Measurements from ENCODE around the gene MRPL33. TPM values are rescaled to one million over a fixed set of nuclear protein-coding genes. Genes with fewer than 3 reads are reported as not detected.

The MRPL33 gene
- total and polyA plus RNA-seq, 2 experiments from 2014 or later = 80.5 to 310 TPM

DNA sequence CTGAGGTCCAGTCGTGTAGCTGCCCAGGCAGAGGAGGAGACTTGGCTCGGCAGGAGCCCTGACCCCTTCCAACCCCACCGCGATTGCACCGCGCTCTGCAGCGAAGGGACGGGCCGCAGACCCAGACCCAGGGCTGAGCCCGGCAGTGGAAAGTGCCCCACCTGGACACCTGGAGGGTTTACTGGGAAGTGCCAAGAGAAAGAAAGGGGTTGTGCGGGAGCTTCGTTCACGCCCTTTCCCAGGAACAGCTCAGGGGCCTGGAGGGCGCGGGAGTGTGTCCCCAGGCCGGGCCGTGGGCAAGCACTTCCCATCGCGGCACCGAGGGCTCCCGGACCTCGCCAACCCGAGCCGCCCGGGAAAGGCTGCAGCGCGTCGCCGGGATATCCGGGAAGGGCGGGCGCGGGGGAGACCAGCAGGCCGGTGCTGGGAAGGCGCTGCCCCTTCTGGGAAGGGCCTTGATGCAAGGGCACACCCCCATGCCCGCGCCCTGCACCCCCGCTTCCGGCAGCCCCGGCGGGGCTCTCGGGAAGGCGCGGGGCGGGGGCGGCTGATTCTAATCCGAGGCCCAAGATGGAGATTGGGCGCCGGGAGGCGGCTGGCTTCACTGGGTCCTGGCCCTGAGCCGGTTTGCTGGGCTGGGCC lies 36.1 kb upstream of the MRPL33 start:
- peaks cover 19% of the 10 kb centered on the region for H3K4me1 Mint-ChIP-seq
- peaks cover 9% of the 10 kb centered on the region for H3K27me3 Mint-ChIP-seq (ENCODE audit: insufficient read depth, low read depth, poor library complexity)
- TF ChIP-seq, protein P1, sequence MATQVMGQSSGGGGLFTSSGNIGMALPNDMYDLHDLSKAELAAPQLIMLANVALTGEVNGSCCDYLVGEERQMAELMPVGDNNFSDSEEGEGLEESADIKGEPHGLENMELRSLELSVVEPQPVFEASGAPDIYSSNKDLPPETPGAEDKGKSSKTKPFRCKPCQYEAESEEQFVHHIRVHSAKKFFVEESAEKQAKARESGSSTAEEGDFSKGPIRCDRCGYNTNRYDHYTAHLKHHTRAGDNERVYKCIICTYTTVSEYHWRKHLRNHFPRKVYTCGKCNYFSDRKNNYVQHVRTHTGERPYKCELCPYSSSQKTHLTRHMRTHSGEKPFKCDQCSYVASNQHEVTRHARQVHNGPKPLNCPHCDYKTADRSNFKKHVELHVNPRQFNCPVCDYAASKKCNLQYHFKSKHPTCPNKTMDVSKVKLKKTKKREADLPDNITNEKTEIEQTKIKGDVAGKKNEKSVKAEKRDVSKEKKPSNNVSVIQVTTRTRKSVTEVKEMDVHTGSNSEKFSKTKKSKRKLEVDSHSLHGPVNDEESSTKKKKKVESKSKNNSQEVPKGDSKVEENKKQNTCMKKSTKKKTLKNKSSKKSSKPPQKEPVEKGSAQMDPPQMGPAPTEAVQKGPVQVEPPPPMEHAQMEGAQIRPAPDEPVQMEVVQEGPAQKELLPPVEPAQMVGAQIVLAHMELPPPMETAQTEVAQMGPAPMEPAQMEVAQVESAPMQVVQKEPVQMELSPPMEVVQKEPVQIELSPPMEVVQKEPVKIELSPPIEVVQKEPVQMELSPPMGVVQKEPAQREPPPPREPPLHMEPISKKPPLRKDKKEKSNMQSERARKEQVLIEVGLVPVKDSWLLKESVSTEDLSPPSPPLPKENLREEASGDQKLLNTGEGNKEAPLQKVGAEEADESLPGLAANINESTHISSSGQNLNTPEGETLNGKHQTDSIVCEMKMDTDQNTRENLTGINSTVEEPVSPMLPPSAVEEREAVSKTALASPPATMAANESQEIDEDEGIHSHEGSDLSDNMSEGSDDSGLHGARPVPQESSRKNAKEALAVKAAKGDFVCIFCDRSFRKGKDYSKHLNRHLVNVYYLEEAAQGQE (IDR thresholded peaks at IDR 0.05; ENCODE audit: unreplicated experiment) = no peak
- TF ChIP-seq ZNF114 (CRISPR knock-in tag; IDR thresholded peaks at IDR 0.05) (no peak), EZH2 (IDR thresholded peaks at IDR 0.05; ENCODE audit: low read depth, unreplicated experiment) (no peak), EZH2phosphoT487 (IDR thresholded peaks at IDR 0.05; ENCODE audit: unreplicated experiment) (no peak), ZNF331 (CRISPR knock-in tag; IDR thresholded peaks at IDR 0.05; ENCODE audit: low read depth) (no peak), JUNB (IDR thresholded peaks at IDR 0.05; ENCODE audit: unreplicated experiment) (no peak), CREB1 (CRISPR knock-in tag; IDR thresholded peaks at IDR 0.05; ENCODE audit: low read depth) (0 out of 2 replicates have a peak, but pooled peaks have one; percentile 18), STAT1 (IDR thresholded peaks at IDR 0.05; ENCODE audit: unreplicated experiment) (no peak), POLR2AphosphoS5 (IDR thresholded peaks at IDR 0.05; ENCODE audit: low read depth) (peak; percentile 76), NANOG (IDR thresholded peaks at IDR 0.05; ENCODE audit: borderline replicate concordance) (no peak)
- TF ChIP-seq, protein P2, sequence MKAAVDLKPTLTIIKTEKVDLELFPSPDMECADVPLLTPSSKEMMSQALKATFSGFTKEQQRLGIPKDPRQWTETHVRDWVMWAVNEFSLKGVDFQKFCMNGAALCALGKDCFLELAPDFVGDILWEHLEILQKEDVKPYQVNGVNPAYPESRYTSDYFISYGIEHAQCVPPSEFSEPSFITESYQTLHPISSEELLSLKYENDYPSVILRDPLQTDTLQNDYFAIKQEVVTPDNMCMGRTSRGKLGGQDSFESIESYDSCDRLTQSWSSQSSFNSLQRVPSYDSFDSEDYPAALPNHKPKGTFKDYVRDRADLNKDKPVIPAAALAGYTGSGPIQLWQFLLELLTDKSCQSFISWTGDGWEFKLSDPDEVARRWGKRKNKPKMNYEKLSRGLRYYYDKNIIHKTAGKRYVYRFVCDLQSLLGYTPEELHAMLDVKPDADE (IDR thresholded peaks at IDR 0.05) = 0 out of 2 replicates have a peak, but pooled peaks have one; percentile 33
- TF ChIP-seq, protein P3, sequence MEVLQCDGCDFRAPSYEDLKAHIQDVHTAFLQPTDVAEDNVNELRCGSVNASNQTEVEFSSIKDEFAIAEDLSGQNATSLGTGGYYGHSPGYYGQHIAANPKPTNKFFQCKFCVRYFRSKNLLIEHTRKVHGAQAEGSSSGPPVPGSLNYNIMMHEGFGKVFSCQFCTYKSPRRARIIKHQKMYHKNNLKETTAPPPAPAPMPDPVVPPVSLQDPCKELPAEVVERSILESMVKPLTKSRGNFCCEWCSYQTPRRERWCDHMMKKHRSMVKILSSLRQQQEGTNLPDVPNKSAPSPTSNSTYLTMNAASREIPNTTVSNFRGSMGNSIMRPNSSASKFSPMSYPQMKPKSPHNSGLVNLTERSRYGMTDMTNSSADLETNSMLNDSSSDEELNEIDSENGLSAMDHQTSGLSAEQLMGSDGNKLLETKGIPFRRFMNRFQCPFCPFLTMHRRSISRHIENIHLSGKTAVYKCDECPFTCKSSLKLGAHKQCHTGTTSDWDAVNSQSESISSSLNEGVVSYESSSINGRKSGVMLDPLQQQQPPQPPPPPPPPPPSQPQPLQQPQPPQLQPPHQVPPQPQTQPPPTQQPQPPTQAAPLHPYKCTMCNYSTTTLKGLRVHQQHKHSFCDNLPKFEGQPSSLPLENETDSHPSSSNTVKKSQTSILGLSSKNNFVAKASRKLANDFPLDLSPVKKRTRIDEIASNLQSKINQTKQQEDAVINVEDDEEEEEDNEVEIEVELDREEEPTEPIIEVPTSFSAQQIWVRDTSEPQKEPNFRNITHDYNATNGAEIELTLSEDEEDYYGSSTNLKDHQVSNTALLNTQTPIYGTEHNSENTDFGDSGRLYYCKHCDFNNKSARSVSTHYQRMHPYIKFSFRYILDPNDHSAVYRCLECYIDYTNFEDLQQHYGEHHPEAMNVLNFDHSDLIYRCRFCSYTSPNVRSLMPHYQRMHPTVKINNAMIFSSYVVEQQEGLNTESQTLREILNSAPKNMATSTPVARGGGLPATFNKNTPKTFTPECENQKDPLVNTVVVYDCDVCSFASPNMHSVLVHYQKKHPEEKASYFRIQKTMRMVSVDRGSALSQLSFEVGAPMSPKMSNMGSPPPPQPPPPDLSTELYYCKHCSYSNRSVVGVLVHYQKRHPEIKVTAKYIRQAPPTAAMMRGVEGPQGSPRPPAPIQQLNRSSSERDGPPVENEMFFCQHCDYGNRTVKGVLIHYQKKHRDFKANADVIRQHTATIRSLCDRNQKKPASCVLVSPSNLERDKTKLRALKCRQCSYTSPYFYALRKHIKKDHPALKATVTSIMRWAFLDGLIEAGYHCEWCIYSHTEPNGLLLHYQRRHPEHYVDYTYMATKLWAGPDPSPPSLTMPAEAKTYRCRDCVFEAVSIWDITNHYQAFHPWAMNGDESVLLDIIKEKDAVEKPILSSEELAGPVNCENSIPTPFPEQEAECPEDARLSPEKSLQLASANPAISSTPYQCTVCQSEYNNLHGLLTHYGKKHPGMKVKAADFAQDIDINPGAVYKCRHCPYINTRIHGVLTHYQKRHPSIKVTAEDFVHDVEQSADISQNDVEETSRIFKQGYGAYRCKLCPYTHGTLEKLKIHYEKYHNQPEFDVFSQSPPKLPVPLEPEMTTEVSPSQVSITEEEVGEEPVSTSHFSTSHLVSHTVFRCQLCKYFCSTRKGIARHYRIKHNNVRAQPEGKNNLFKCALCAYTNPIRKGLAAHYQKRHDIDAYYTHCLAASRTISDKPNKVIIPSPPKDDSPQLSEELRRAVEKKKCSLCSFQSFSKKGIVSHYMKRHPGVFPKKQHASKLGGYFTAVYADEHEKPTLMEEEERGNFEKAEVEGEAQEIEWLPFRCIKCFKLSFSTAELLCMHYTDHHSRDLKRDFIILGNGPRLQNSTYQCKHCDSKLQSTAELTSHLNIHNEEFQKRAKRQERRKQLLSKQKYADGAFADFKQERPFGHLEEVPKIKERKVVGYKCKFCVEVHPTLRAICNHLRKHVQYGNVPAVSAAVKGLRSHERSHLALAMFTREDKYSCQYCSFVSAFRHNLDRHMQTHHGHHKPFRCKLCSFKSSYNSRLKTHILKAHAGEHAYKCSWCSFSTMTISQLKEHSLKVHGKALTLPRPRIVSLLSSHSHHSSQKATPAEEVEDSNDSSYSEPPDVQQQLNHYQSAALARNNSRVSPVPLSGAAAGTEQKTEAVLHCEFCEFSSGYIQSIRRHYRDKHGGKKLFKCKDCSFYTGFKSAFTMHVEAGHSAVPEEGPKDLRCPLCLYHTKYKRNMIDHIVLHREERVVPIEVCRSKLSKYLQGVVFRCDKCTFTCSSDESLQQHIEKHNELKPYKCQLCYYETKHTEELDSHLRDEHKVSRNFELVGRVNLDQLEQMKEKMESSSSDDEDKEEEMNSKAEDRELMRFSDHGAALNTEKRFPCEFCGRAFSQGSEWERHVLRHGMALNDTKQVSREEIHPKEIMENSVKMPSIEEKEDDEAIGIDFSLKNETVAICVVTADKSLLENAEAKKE (CRISPR knock-in tag; IDR thresholded peaks at IDR 0.05) = no peak
- TF ChIP-seq, protein P4, sequence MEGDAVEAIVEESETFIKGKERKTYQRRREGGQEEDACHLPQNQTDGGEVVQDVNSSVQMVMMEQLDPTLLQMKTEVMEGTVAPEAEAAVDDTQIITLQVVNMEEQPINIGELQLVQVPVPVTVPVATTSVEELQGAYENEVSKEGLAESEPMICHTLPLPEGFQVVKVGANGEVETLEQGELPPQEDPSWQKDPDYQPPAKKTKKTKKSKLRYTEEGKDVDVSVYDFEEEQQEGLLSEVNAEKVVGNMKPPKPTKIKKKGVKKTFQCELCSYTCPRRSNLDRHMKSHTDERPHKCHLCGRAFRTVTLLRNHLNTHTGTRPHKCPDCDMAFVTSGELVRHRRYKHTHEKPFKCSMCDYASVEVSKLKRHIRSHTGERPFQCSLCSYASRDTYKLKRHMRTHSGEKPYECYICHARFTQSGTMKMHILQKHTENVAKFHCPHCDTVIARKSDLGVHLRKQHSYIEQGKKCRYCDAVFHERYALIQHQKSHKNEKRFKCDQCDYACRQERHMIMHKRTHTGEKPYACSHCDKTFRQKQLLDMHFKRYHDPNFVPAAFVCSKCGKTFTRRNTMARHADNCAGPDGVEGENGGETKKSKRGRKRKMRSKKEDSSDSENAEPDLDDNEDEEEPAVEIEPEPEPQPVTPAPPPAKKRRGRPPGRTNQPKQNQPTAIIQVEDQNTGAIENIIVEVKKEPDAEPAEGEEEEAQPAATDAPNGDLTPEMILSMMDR (conservative IDR thresholded peaks at IDR 0.05; ENCODE audit: low read depth in 2 of 2) = 0 out of 4 replicates have a peak, but pooled peaks of 1 of the 2 experiments have one; percentile 12
- Histone ChIP-seq H3F3A (replicated peaks; ENCODE audit: low read depth) (0 out of 2 replicates have a peak, but pooled peaks cover 11% of the 10 kb centered on the region), H3K27ac (ENCODE audit: low read depth) (peak overlapping the region; percentile 84), H3K79me2 (replicated peaks; ENCODE audit: insufficient read depth) (no peaks in the 10 kb centered on the region), H3K27me3 (ENCODE audit: insufficient read depth) (no peaks in the 10 kb centered on the region), H3K9me2 (ENCODE audit: insufficient read depth) (0 out of 2 replicates have a peak, but pooled peaks cover 3% of the 10 kb centered on the region), H3K36me3 (ENCODE audit: insufficient read depth) (no peaks in the 10 kb centered on the region), H2AFZ (peak overlapping the region; percentile 100), H3K4me1 (ENCODE audit: insufficient read depth) (peaks cover 17% of the 10 kb centered on the region), H3K4me2 (peak overlapping the region; percentile 92), H3K4me3 (peak overlapping the region; percentile 69), H4K20me1 (replicated peaks; ENCODE audit: insufficient read depth) (no peaks in the 10 kb centered on the region)
- peak overlapping the region; percentile 84 for H3K27ac Mint-ChIP-seq
- peak; percentile 93 for ATAC-seq
- H3K4me3 Mint-ChIP-seq = peak overlapping the region; percentile 77
- peaks cover 12% of the 10 kb centered on the region; the same call in 2 of the 3 replicates for H3K9me3 Mint-ChIP-seq
- no peaks in the 10 kb centered on the region; the same call in 2 of the 3 replicates for H3K36me3 Mint-ChIP-seq (ENCODE audit: low read depth)
- peak; percentile 90 for DNase-seq (ENCODE audit: low spot score)
